IMR-90 (cell line): ENCODE measurements around the gene BAZ2B. TPM values are rescaled to one million over a fixed set of nuclear protein-coding genes. Genes with fewer than 3 reads are reported as not detected.

ENCODE experiments used
- ATAC-seq: fragments of 200-7000 bp; cut with Tn5 transposase; 2 replicates; pipeline ENCODE4 v1.9.1; 2020; ENCODE audit warnings: low read depth, mild to moderate bottlenecking, moderate library complexity
- BruUV-seq: library from RNA; stranded (reverse); fragments of 400-500 nt; replicated peaks from 2 replicates; lab custom pipeline; 2021; lab: Mats Ljungman, UMichigan
- CTCF ChIA-PET: fragments of 300-600 bp; formaldehyde crosslinking; extraction: SDS; loops from one replicate; lab custom pipeline; 2021; ENCODE audit warnings: antibody characterized with exemption; lab: Yijun Ruan, JAX
- POLR2A ChIA-PET: fragments of 300-600 bp; sonication (Branson Sonifier 250); formaldehyde crosslinking; loops from one replicate; lab custom pipeline; 2022; ENCODE audit warnings: antibody characterized with exemption; ENCODE audit not compliant: unreplicated experiment; lab: Charles Lee
- DNase-seq: peaks from one replicate; pipeline ENCODE4 v3.0.0; 2013
- H2AFZ ChIP-seq: replicated peaks from 2 replicates; pipeline ENCODE3; 2013; ENCODE audit warnings: low read length, mild to moderate bottlenecking; ENCODE audit not compliant: poor library complexity
- H2AK5ac ChIP-seq: 2 replicates; pipeline ENCODE4 v1.6.1; 2013; ENCODE audit warnings: low read depth, low read length, inconsistent platforms
- H2AK9ac ChIP-seq: replicated peaks from 2 replicates; pipeline ENCODE3; 2013; ENCODE audit warnings: mild to moderate bottlenecking, low read depth, low read length, moderate library complexity; ENCODE audit not compliant: poor library complexity
- H2BK120ac ChIP-seq: 2 replicates; pipeline ENCODE4 v1.6.1; 2013; ENCODE audit warnings: low read depth, low read length, inconsistent platforms
- H2BK15ac ChIP-seq: 3 replicates; pipeline ENCODE4 v1.6.1; 2013; ENCODE audit warnings: low read depth, low read length, inconsistent platforms
- H2BK20ac ChIP-seq: 2 replicates; pipeline ENCODE4 v1.6.1; 2013; ENCODE audit warnings: low read depth, mild to moderate bottlenecking, inconsistent platforms, low read length, moderate library complexity
- H2BK5ac ChIP-seq: 2 replicates; pipeline ENCODE4 v1.6.1; 2013; ENCODE audit warnings: mild to moderate bottlenecking, low read depth, low read length, inconsistent platforms; ENCODE audit not compliant: poor library complexity, severe bottlenecking
- H3K14ac ChIP-seq: replicated peaks from 2 replicates; pipeline ENCODE4 v1.6.1; 2013; ENCODE audit warnings: low read depth, low read length, inconsistent platforms
- H3K18ac ChIP-seq: 2 replicates; pipeline ENCODE4 v1.6.1; 2013; ENCODE audit warnings: low read depth, low read length, control low read depth
- H3K23ac ChIP-seq: 2 replicates; pipeline ENCODE4 v1.6.1; 2013; ENCODE audit warnings: low read depth, low read length, inconsistent platforms
- H3K27ac ChIP-seq: 2 replicates; pipeline ENCODE4 v1.5.1; 2013; ENCODE audit warnings: mild to moderate bottlenecking, control low read depth, low read length; ENCODE audit not compliant: insufficient read depth
- H3K27me3 ChIP-seq: 2 replicates; pipeline ENCODE4 v1.6.1; 2013; ENCODE audit warnings: low read length; ENCODE audit not compliant: control insufficient read depth, insufficient read depth
- H3K36me3 ChIP-seq: 2 replicates; pipeline ENCODE4 v1.6.1; 2013; ENCODE audit warnings: low read length, mixed read lengths; ENCODE audit not compliant: control insufficient read depth, insufficient read depth
- H3K4ac ChIP-seq: 2 replicates; pipeline ENCODE4 v1.6.1; 2013; ENCODE audit warnings: low read depth, low read length, inconsistent platforms
- H3K4me1 ChIP-seq: 2 replicates; pipeline ENCODE4 v1.6.1; 2013; ENCODE audit warnings: low read length, mixed read lengths; ENCODE audit not compliant: control insufficient read depth, insufficient read depth
- H3K4me2 ChIP-seq: 2 replicates; pipeline ENCODE4 v1.6.1; 2013; ENCODE audit warnings: low read depth, mild to moderate bottlenecking, control low read depth, low read length, moderate library complexity
- H3K4me3 ChIP-seq: 2 replicates; pipeline ENCODE4 v1.5.1; 2013; ENCODE audit warnings: low read depth, mild to moderate bottlenecking, control low read depth, low read length, moderate library complexity; ENCODE audit not compliant: insufficient read depth
- H3K56ac ChIP-seq: 2 replicates; pipeline ENCODE4 v1.6.1; 2013; ENCODE audit warnings: low read length, inconsistent platforms; ENCODE audit not compliant: insufficient read depth; ENCODE audit errors: extremely low read depth
- H3K79me1 ChIP-seq, 2 experiments: 2 replicates each; pipeline ENCODE4 v1.6.1; 2013; ENCODE audit warnings: low read length in 2 of 2, inconsistent platforms in 1 of 2, low read depth in 1 of 2
- H3K9ac ChIP-seq: 2 replicates; pipeline ENCODE4 v1.6.1; 2013; ENCODE audit warnings: low read depth, low read length, control low read depth
- H3K9me1 ChIP-seq: 2 replicates; pipeline ENCODE4 v1.6.1; 2013; ENCODE audit warnings: low read length, inconsistent platforms; ENCODE audit not compliant: insufficient read depth
- H3K9me3 ChIP-seq: 2 replicates; pipeline ENCODE4 v1.6.1; 2013; ENCODE audit warnings: low read length; ENCODE audit not compliant: control insufficient read depth, insufficient read depth
- H4K20me1 ChIP-seq: 2 replicates; pipeline ENCODE4 v1.6.1; 2013; ENCODE audit warnings: low read length, inconsistent platforms; ENCODE audit not compliant: insufficient read depth
- H4K5ac ChIP-seq: 2 replicates; pipeline ENCODE4 v1.6.1; 2013; ENCODE audit warnings: mild to moderate bottlenecking, low read depth, low read length, control low read depth
- H4K8ac ChIP-seq, 2 experiments: 2 replicates each; pipeline ENCODE4 v1.6.1; 2013; ENCODE audit warnings: low read depth in 2 of 2, low read length in 2 of 2, control low read depth in 1 of 2, inconsistent platforms in 1 of 2
- H4K91ac ChIP-seq: 2 replicates; pipeline ENCODE4 v1.6.1; 2013; ENCODE audit warnings: low read depth, low read length, inconsistent platforms; ENCODE audit not compliant: insufficient read depth
- CHD1 ChIP-seq: IDR thresholded peaks from 2 replicates; pipeline ENCODE4 v1.6.1; 2012; ENCODE audit warnings: low read depth, low read length, improper control_type of control experiment
- MAFK ChIP-seq: IDR thresholded peaks from 2 replicates; pipeline ENCODE4 v1.6.1; 2012; ENCODE audit warnings: low read depth, low read length, improper control_type of control experiment
- MAZ ChIP-seq: IDR thresholded peaks from 2 replicates; pipeline ENCODE4 v1.6.1; 2012; ENCODE audit warnings: low read depth, mild to moderate bottlenecking, low read length, improper control_type of control experiment, moderate library complexity, borderline replicate concordance
- dilution Hi-C: fragments of 300-500 bp; cut with HindIII; formaldehyde crosslinking; loops from one replicate; pipeline ENCODE4 v1.14.3; 2018; ENCODE audit warnings: low sequenced_read_pairs; ENCODE audit not compliant: unreplicated experiment
- in situ Hi-C: fragments of 300-500 bp; cut with MboI; formaldehyde crosslinking; loops from 3 replicates; pipeline ENCODE4 v1.14.3; 2019; ENCODE audit warnings: low sequenced_read_pairs, inconsistent platforms, mixed read lengths
- intact Hi-C: fragments of 100-400 bp; cut with micrococcal nuclease; formaldehyde crosslinking; loops from 2 replicates; pipeline ENCODE4 v1.10.0; 2022
- polyA plus RNA-seq, 3 experiments: library from polyadenylated mRNA; depleted of rRNA; stranded (reverse); fragments of >200 nt; gene quantifications; 2 replicates each; pipeline ENCODE4 v1.2.3, GENCODE V29; 2012; ENCODE audit warnings: low replicate concordance in 1 of 3
- total RNA-seq: library from RNA; depleted of rRNA; stranded (reverse); fragments of >200 nt; gene quantifications from 2 replicates; pipeline ENCODE4 v1.2.3, GENCODE V29; 2012

The BAZ2B gene
- total and polyA plus RNA-seq, 2 of the 4 experiments (the other 2 are of a cell fraction): 8.9 to 42.1 TPM

DNA sequence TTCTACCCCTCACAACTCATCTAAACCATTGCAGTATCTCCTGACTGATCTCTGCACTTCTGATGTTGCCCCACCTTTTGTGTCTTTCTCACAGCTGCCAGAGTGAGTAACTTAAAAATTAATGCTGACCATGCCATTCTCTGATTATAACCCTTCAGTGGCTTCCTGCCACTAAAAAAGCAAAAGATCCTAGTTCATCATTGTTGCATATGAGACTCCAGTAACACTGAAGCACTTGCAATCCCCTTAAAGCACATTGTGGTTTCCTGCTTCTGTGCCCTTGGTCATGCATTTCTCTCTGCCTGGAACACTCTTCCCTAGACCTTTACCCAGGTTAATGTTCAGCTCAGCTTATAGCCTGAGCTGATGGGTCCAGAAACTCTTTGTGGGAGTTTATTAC is 234.8 kb downstream of the BAZ2B start:
- H2AFZ ChIP-seq: no peak overlapping the region
- H3K18ac ChIP-seq: no peak overlapping the region

More for the DNA sequence above, 234.8 kb downstream of the BAZ2B start:
- Histone ChIP-seq H3K4ac (no peak overlapping the region), H3K9me1 (peaks cover 3% of the 10 kb centered on the region; the same call in 1 of the 2 replicates), H3K27me3 (no peaks in the 10 kb centered on the region), H2AK5ac (no peak overlapping the region), H2BK20ac (no peak overlapping the region), H3K79me1 (no peaks in the 10 kb centered on the region), H3K36me3 (peaks cover 12% of the 10 kb centered on the region), H3K56ac (no peak overlapping the region), H3K9me3 (no peaks in the 10 kb centered on the region), H4K20me1 (no peaks in the 10 kb centered on the region), H3K4me2 (no peak overlapping the region), H2BK5ac (no peak overlapping the region), H4K5ac (no peak overlapping the region), H2AK9ac (no peak overlapping the region), H3K4me3 (no peak overlapping the region), H2BK15ac (no peak overlapping the region), H3K14ac (no peak overlapping the region), H3K4me1 (no peaks in the 10 kb centered on the region), H4K91ac (no peak overlapping the region), H3K27ac (no peak overlapping the region), H3K9ac (no peak overlapping the region), H2BK120ac (no peak overlapping the region), H3K23ac (no peak overlapping the region), H4K8ac (no peak overlapping the region)
- dilution Hi-C loops (no loop called here), in situ Hi-C loops (no loop called here), intact Hi-C loops (no loop called here)
- no TSS peak for BruUV-seq
- ChIA-PET POLR2A (no interaction called here), CTCF (interaction anchor here (0.6 kb wide), 1 partner anchor 246 kb away, joined by 10 read pairs; no protein-coding TSS in a partner anchor)
- no peak for ATAC-seq
- TF ChIP-seq MAZ (no peak), MAFK (peak; percentile 75), CHD1 (no peak)
- no peak for DNase-seq
